NCI-H1694 treated with DMSO at 0.1 percent for 48 hours (cell line): ENCODE measurements around the gene ANLN.
"Not testable (repeated sequence)": the region's sequence is repeated elsewhere in the genome, so short reads cannot be mapped to it uniquely, and the experiment has no call there.

Experiments
- DNase-seq: peaks from one replicate; lab custom pipeline; 2025; lab: John Stamatoyannopoulos, UW

ANLN gene

DNA sequence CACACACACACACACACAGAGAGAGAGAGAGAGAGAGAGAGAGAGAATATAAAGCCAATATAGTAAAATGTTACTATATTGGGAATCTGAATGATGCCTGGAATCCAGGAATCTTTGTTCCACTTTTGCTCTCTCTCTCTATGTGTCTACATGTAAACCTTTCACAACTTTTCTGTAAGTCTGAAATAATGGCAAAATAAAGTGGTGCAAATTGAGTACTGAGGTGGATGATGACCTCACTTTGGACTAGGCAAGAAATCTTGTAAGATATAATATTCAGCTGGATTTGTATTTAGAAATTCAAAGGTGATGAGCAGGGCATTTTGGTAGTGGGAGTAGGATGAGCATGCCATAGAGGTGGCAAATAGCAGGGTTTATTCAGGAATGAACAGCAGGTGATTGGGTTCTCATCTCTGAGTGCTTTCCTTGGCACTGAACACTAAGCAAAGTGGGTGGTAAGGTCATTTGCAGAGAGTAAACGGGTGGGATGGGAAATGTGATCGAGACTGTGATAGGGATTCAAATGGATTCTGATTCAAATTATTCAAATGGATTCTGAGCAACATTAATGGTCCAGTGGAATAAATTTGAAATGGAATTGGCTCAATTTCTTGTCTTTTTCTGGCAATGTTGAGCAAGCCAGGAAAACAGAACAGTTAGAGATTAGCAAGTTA lies 9.7 kb upstream of the ANLN start:
- no peak for DNase-seq

GRCh38 chr7:36381056-36381455 lies 8.6 kb upstream of the ANLN start:
- DNase-seq, result no peak

- DNase-seq, result not testable (repeated sequence)
Observed at GRCh38 chr7:36383284-36383683, 6.4 kb upstream of the ANLN start.

- not testable (repeated sequence) for DNase-seq
Observed at GRCh38 chr7:36385646-36386045, 4.0 kb upstream of the ANLN start.

- no peak for DNase-seq
Observed at GRCh38 chr7:36387435-36388231, 2.0 kb upstream of the ANLN start.

DNA sequence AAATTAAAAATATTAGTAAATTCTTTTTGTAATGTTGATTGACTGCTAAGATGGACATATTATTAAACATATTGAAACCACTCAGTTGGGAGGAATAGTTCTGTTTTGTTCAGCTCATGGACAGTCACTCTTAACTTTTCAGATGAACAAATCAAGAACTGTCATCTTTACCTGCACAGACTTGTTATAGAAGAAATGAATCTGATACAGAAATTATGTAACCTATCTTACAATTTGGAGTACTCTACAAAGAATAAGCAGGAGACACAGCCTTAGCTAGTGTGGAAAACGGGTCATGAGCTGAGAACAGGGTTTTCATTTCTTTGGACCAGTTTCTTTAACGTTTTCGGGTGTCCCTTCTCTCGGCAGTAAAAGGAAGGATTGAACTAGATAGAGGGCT lies 1.2 kb upstream of the ANLN start:
- DNase-seq, result no peak

DNA sequence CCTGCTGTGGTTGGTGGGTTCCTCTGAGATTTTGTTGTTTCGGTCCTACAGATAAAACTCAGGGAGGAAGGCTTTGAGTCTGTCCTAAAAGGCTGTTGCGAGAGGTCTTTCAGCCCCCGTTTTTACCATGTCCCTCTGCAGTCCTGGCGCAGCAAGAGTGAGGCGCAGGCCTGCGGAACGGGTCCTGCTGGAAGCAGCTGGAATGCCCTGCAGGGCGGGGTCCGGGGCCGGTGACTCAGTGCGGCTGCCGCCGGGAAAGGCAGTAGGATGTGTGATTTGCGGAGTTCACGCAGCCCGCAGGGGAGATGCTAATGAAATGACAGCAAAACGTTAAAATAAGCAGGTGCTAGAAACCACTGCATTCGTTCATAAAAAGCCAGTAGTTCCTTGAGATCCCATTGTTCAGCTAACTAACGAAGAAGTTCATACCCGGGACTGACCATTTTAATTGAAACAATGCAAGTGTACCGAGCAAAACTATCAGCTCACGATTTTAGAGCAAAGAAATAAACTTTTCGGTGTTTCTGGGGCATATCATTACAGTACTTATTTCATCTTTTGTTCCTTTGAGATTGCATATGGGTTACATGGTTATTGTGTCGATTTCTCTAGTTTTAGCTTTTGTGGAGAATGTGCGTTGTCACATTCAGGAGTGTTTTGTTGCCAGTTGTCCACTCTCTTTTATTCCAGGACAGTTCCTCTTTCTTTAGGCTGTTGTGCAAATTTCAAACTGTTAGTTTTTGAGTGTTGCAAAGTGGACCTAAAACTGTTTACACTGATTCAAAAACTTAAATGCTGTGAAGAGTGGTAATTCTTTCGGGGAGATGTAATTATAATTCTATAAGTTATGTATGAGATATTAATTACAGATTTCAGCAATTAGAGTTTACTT lies 783 bp downstream of the ANLN start:
- peak; percentile 68 for DNase-seq

- peak; percentile 6 for DNase-seq
Observed at GRCh38 chr7:36391436-36392198, 2.0 kb downstream of the ANLN start.

DNA sequence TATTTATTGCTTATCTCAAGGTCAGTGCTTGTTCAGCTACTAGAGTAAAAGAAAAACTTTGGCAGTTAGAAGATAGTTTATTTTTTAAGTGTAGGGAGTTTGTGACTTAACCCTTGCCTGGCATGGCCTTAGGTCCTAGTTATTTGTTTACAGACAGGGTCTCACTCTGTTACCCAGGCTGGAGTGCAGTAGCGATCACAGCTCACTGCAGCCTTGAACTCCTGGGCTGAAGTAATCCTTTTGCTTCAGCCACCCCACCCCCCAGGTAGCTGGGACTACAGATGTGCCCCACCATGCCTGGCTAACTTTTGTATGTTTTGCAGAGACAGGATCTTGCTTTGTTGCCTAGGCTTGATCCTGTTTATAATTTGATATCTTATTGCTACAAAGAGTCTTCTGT lies 4.2 kb downstream of the ANLN start:
- no peak for DNase-seq

DNA sequence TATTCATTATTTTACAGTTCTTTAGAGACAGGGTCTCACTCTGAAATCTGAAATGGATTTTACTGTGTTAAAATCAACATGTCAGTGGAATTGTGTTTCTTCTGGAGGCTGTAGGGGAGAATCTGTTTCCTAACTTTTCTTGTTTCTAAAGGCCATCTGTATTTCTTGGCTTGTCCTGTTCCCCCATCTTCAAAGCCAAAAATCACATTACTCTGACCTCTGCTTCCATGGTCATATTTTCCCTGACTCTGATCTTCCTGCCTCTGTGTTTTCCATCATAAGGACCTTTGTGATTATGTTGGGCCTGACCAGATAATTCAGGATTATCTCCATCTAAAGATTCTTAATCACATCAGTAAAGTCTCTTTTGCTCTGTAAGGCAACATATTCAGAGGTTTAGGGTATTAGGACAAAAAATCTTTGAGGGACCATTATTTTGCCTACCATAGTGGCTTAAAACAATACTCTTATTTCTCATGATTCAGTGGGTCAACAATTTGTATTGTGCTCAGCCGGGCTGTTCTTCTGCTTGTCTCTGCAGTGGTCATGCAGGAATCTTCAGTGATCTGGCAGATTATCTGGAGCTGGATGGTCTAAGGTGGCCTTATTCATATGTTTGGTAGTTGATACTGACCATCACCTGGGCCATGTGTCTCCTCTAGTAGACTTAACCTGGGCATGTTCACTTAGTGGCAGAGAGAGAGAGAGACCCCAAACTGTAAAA lies 5.7 kb downstream of the ANLN start:
- DNase-seq, result no peak

DNA sequence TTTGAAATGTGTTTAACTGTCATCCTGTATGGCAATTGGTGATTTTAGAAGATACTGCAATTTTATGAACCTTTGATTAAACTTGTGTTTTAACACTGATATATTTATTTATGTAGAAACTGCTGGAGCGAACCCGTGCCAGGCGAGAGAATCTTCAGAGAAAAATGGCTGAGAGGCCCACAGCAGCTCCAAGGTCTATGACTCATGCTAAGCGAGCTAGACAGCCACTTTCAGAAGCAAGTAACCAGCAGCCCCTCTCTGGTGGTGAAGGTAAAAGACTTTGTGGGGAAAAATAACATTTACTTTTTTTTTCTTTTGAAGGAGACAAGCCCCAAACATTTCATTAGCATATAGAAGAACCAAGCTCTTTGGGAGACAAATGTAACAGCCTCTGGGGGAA lies 6.5 kb downstream of the ANLN start:
- DNase-seq, result no peak

- no peak for DNase-seq
Observed at GRCh38 chr7:36400036-36400435, 10.4 kb downstream of the ANLN start.

- DNase-seq, result no peak
Observed at GRCh38 chr7:36400606-36401005, 10.9 kb downstream of the ANLN start.

- no peak for DNase-seq
Observed at GRCh38 chr7:36403452-36403851, 13.8 kb downstream of the ANLN start.

DNA sequence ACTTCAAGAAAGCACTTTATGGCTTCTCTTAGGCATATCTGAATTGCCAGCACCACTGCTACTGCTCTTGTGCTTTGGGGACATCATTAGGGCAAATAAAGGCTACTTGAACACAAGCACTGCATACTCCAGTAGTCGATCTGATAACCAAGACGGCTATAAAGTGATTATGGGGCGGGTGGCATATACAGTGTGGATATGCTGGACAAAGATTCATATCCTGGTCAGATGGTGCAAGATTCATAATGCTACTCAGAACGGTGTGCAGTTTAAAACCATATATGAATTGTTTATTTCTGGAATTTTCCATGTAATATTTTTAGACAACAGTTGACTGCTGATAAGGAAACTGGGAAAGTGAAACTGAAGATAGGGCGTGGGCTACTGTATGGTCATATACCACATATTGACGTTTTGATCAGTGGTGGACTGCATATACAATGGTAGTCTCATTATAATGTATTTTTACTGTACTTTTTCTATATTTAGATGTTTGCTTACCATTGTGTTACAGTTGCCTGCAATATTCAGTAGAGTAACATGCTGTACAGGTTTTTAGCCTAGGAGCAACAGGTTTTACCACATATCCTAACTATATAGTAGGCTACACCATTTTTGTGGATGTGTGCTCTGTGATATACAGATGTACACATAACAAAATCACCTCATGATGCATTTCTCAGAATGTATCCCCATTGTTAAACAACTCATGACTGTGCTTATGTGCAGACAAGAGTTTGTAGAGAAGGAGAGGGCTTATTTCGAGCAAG lies 15.2 kb downstream of the ANLN start:
- DNase-seq, result no peak

DNA sequence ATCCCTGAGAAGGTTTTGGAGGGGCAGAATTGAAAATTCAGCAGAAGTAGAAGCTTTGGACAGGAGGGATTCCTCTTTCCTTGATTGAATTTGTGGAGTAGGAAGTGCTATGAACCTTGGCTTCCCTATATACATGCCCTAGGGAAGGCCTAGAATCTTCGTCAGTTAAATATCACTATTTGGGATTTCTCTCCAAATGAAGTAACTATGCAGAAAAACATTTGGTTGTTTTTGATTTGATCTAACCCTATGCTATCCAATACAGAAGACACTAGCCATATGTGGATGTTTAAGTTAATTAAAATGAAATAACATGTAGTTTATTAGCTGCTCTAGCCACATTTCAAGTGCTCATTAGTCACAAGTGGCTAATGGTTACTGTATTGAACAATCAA lies 15.7 kb downstream of the ANLN start:
- DNase-seq, result no peak

DNA sequence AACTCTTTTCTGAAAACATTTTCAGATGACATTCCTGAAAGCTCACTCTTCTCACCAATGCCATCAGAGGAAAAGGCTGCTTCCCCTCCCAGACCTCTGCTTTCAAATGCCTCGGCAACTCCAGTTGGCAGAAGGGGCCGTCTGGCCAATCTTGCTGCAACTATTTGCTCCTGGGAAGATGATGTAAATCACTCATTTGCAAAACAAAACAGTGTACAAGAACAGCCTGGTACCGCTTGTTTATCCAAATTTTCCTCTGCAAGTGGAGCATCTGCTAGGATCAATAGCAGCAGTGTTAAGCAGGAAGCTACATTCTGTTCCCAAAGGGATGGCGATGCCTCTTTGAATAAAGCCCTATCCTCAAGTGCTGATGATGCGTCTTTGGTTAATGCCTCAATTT lies 16.5 kb downstream of the ANLN start:
- DNase-seq, result no peak

- no peak for DNase-seq
Observed at GRCh38 chr7:36407636-36408550, 18.2 kb downstream of the ANLN start.

- DNase-seq, result no peak
Observed at GRCh38 chr7:36408589-36408988, 18.9 kb downstream of the ANLN start.
